ENCODE measurements around the gene GABBR2.

DNA sequence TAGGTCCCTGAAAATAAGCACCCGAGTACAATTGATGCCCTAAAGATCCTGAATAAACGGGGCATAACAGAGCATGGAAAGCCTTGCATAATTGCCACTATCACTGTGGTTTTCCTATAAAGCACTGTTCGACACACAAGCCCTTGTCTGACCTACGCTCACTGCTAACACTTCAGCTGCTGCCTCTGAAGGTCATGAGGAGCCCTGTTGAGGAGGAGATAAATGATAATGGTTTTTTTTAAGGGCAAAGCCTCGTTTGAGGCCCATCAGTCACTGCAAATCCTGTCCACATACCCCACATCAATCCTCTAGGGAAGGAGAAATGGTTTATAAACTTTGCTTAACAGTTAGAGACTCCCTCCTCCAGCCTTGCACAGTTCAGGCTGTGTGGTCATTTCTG, 35.1 kb downstream of the GABBR2 start:
- TF ChIP-seq ZBTB17 (CRISPR knock-in tag; IDR thresholded peaks at IDR 0.05) (no peak), RAD21 (CRISPR knock-in tag; conservative IDR thresholded peaks at IDR 0.05 in 1 of 2, IDR thresholded peaks at IDR 0.05 in 1 of 2) (no peak), SFPQ (IDR thresholded peaks at IDR 0.05; ENCODE audit: low read depth, low read length) (no peak), TBP (optimal IDR thresholded peaks at IDR 0.05; ENCODE audit: low read depth, low read length) (no peak), ZNF445 (CRISPR knock-in tag; IDR thresholded peaks at IDR 0.05; ENCODE audit: low read depth) (no peak), ZNF436 (CRISPR knock-in tag; IDR thresholded peaks at IDR 0.05) (no peak), MXI1 (IDR thresholded peaks at IDR 0.05; ENCODE audit: low read depth, low read length) (no peak), HDAC2 (IDR thresholded peaks at IDR 0.05) (no peak), NR1H2 (CRISPR knock-in tag; IDR thresholded peaks at IDR 0.05) (no peak), PHF20 (IDR thresholded peaks at IDR 0.05; ENCODE audit: partially characterized antibody) (no peak)
- TF ChIP-seq, protein P1, sequence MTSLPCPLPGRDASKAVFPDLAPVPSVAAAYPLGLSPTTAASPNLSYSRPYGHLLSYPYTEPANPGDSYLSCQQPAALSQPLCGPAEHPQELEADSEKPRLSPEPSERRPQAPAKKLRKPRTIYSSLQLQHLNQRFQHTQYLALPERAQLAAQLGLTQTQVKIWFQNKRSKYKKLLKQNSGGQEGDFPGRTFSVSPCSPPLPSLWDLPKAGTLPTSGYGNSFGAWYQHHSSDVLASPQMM (CRISPR knock-in tag; IDR thresholded peaks at IDR 0.05): no peak

Data from K562 (cell line).